GM19238 (cell line): ENCODE results near the gene SLC25A34.

Source experiments
- DNase-seq: peaks from one replicate; pipeline ENCODE4 v3.0.0; 2011; ENCODE audit warnings: low spot score; ENCODE audit not compliant: insufficient read length

The SLC25A34 gene

GRCh38 chr1:15733218-15733725 lies 2.8 kb upstream of the SLC25A34 start:
- DNase-seq: no peak

DNA sequence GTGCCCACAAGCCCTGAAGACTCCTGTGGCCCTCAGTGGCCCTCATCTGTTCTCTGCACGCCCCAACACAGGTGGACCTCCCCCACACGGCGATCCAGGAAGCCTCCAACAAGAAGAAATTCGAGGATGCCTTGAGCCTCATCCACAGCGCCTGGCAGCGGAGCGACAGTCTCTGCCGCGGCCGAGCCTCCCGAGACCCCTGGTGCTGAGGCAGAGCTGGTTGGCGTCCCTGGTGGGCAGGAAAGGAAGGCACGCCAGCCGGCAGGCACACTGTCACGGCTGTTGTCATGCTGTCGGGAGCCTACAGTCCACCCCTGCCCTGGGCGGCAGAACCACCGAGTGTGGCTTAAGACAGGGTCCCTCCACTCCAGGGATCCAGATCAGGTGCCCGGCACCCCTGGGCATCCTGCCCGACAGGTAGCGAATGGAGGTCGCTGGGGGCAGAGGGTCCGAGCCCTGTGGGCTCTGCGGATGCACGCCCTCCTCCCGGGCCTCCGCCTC lies 2.3 kb upstream of the SLC25A34 start:
- no peak for DNase-seq

- no peak for DNase-seq
These were observed 1.8 kb upstream of the SLC25A34 start for GRCh38 chr1:15734296-15734695.

DNA sequence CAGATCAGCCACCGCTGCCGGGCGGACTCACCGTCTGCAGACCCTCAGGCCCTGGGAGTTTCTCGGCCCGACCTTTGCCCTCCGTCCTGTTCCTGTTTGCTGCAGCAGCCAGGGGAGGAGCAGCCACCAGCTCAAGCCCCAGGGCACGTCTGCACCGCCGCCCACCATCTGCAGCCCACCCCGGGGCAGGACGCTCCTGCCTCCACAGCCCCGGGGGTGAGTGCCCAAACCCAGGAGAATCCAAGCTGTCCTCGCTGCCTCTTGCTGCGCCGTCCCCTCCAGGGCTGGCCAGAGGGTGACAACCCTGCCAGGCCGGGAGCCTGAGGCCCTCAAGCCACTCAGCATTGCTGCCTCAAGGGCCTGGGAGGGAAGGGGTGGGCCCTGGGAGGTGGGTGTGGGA lies 1.2 kb upstream of the SLC25A34 start:
- DNase-seq: no peak

DNA sequence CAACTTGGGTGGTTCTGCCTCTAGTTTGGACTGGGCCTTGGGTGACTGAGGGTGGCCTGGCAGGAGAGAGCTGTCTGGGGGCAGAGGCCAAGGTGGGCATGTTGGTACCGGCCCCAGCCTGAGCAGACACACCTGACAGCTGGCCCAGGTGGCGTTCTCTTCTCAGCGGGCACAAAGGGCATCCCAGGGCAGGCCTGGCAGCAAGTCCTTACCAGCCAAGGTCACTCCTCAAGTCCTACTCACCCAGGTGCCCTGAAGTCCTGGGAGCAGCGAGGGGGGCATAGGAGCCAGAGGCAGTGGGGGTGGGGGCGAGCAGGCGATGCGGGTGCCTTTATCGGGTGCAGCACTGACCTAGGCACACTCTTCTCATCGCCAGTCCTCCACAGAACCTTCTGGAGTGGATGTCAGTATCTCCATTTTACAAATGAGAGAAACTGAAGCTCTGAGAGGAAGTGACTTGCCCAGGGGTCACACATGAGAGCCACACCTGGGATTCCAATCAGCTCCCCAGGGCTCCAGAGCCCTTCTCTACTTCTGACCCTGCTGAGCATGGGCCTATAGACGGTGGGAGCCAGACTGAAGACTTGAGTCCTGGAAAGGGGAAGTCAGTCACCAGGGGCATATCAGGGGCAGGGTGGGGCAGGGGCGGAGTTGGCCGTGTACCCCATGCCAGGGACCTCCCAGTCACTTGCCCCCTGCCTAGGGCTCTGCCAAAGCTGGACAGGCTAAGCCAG lies 587 bp upstream of the SLC25A34 start:
- DNase-seq: no peak

GRCh38 chr1:15736892-15737261 lies 819 bp downstream of the SLC25A34 start:
- no peak for DNase-seq

- no peak for DNase-seq
These were observed 1.6 kb downstream of the SLC25A34 start for GRCh38 chr1:15737324-15738319.

DNA sequence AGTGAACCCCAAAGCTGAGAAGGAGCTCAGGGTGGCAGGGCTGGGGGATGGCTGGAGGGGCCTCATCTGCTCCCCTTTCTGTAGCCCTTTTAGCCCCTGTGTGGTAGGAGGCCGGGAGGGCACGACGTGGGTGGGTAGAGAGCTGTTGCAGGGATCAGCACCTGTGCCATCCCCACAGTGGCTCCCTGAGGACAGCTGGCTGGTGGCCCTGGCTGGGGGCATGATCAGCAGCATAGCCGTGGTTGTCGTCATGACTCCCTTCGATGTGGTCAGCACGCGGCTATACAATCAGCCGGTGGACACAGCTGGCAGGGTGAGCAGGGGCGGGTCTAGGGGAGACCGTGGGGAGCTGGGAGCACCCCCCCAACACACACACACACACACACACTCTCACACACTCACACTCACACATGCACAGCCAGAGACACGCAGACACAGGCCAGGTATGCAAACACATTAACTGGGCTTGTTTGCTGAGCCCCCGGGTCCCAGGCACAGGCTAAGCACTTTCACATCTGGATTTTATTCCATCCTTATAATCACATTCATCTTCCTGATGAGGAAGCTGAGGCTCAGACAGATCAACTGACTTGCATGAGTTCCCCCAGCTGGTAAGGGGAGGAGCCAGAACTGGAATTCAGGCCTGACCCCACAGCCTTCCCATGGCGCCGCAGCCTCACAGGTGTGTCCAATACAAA lies 2.5 kb downstream of the SLC25A34 start:
- no peak for DNase-seq

DNA sequence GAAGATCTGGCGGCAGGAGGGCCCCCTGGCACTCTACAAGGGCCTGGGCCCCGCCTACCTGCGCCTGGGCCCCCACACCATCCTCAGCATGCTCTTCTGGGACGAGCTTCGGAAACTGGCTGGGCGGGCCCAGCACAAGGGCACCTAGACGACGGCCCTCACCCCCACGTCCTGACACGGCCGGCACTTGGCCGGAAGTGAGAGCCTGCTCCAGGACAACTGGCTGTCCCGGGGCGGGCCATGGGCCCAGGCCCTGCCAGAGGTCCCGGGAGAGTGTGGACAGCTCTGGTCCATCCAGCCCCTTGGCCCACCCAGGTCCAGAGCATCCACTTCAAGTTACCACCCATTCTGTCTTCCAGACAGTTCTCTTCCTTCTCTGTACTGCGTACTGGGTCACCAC lies 3.2 kb downstream of the SLC25A34 start:
- DNase-seq: no peak

GRCh38 chr1:15739745-15740144 lies 3.7 kb downstream of the SLC25A34 start:
- no peak for DNase-seq

DNA sequence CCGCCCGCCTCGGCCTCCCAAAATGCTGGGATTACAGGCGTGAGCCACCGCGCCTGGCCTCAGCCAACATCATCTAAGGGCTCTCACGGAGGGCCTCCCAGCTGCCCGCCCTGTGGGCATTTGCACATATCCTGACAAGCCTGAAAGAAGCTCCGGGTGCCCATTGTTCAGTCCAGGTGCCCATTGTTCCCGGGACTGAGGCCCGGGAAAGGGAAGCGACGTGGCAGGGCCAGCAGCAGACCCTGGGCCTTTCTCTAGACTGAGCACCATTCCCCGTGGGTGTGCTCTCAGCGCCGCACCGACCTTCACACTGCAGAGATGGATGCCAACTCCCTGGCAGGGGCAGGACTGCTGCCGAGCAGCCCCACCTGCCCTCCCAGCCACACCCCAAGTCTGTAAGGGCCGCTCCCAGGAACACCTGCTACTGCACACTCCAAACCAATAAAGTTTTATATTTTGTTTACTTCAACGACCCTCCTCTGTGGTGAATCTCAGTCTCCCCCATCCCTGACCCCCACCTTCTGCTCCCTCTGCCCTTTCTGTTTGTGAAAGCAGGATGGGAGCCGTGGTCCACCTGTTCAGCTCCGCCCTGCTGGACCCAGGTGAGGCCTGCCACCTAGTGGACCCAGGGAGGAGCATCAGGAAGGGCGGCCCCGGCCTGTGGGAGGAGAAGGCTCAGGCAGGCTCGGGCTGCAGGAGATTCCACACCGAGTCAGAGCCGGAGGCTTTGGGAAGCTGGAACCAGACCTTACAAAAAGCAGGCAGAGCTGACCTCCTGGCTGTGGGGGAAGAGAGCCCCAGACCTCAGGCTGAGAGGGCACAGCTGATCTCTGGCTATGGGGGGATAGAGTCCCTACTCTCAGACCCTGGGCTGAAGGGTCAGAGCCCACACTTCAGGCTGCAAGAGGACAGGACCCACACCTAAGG lies 5.1 kb downstream of the SLC25A34 start:
- DNase-seq: peak; percentile 88

- no peak for DNase-seq
These were observed 6.3 kb downstream of the SLC25A34 start, which contains the start of gene TMEM82 for GRCh38 chr1:15742339-15742801. Gene TMEM82 (plus strand): TSS chr1:15742499. CDS start chr1:15742560, 61 bp downstream.

DNA sequence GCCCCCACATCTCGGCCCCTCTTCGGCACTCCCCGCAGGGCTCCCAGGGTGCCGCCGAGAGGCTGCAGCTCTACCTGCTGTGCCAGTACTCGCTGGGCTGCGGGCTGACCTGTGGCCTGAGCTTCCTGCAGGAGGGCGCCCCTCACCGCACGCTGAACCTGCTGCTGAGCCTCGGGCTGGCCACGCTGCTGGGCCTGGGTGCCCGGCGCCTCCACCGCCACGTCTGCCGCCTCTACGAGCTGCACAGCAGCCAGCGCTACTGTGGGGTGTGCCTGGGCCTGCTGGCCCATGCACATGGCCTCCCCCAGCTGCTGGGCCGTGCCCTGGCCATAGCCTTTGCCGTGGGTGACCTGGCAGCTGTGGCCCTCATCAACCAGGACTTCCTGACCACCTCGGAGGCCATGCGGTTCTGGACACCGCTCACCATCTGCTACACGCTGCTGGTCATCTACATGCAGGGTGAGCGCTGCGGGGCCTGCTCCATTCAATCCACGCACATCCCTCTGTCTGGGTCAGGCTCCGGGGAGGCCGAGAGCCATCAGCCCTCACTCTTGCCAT lies 8.1 kb downstream of the SLC25A34 start:
- DNase-seq: no peak

- DNase-seq: no peak
These were observed 11.3 kb downstream of the SLC25A34 start for GRCh38 chr1:15747378-15747777.

DNA sequence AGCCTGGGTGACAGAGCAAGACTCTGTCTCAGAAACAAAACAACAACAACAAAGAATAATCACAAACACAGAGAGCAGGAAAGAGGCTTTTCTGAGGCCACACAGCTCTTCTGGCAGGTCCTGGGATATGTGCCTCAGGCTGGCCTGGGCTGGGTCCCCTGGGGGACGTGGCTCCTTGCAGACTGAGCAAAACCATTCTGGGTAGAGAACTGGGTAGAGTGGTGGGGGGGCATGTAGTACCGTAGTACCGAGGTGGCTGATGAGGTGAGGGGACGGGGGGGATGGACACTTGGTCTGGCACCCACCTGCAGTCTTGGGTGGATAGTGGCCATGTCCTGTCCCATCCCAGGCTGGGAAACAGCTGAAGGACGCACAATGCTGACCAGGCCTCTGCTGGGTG lies 12.2 kb downstream of the SLC25A34 start:
- DNase-seq: no peak

GRCh38 chr1:15748690-15749398 lies 12.8 kb downstream of the SLC25A34 start:
- DNase-seq: no peak

- DNase-seq: no peak
These were observed 13.6 kb downstream of the SLC25A34 start for GRCh38 chr1:15749399-15750291.

DNA sequence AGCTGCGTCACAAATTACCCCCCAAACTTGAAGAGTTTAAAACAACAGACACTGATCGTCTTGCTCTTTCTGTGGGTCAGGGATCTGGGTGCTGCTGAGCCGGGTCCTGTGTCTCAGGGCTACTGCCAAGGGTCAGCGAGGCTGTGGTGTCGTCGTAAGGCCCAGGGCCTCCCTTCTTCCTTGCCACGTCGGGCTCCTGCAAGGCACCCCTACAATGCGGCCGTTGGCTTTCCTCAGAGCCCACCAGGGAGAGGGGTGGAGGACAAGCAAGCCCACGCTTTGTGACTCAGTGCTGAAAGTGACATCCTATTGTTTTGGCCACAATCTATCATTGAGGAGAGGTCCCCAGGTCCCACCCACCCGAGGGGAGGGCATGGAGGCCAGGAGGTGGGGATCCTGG lies 14.9 kb downstream of the SLC25A34 start:
- no peak for DNase-seq
